GM21360 (cell line): ENCODE results near the gene SAG.

Source experiments
- ATAC-seq: cut with Tn5 transposase; IDR thresholded peaks from one replicate; pipeline ENCODE4 v1.9.1; 2021; ENCODE audit warnings: mild to moderate bottlenecking, moderate library complexity; ENCODE audit not compliant: unreplicated experiment

Gene SAG

DNA sequence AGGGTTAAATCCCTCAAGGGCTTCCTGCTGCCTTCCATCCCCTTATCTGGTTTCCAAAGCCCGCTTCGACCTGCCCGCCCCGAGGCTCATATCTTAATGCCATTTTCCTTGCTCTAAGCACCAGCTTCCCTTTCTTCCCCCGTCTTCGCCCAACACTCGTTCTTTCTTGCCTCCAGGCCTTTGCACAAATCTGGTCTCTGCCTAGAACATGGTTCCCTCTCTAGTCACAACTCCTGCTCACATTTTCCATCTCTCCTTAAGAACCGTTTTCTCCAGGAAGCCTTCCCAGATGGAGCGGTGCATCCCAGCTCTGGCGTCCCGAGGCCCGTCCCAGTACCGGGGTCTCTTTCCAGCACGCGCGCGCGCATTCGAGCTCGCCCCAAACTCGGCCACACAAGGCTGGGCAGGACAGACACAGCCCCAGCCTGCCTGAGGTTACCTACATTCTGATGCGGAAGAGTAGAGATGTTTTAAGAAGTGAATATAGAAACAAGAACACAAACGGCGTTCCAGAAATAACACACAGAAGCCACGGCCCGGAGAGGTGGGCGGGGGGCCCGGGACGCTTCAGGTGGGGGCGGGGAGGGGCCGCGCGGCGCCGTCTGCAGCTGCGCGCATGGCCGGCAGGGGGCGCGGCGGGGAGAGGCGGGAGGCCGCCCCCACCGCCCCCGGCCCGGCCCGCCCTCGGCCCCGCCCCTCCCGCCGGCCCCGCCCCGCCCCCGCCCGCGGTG is 46.3 kb downstream of the SAG start, which contains the start of gene DGKD:
Gene DGKD, plus strand, starts transcription at position 726 of the 731 bp plus-strand sequence. CDS start 25 bp downstream, outside the sequence.
- peak; percentile 46 for ATAC-seq

- peak; percentile 29 for ATAC-seq
These were observed 46.9 kb downstream of the SAG start for GRCh38 chr2:233354500-233354924.

DNA sequence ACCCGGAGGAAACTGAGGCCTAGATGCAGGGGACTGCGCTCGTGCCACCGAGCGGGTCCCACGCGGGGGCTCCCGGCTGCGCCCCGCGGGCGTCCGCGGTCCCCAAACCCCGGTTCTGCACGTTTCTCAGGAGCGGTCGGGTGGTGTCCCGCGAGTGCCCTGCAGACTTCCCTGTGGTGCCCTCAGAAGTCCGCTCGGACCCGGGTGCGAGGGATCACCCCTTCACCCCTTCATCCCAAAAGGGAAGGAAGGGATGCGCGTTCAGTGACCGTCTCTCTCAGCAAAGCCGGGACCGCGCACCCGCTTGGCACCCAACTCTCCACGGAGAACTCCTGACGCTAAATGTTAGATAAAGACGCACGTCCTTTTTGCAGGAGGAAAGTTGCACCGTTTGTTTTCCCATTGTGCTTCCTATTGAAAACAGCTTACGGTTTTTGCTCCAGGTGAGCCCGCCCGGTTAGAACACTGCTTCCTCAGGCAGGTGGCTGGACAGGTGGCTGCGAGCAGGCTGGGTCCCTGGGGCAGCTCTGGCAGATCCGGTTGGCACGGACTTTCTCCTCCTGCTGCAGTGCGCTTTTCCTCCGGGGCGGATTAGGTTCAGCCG is 47.5 kb downstream of the SAG start:
- ATAC-seq = no peak

DNA sequence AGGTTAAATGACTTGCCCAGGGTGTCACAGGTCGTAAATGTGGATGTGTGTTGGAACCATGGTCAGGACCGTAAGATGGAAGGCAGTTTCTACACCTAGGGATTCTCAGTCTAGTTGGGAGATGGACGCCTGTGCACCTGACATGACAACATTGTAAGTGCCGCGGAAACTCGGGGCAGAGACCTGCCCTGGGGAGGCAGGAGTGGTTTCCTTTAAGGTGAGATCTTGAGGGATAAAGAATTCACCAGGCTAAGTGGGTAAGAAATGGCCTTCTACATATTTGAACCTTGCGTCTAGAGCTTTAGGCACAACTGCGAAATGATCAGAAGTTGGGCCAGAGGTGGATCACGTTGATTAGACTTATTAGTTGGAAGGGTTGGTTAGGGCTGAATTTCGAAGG is 48.3 kb downstream of the SAG start:
- ATAC-seq = no peak

GRCh38 chr2:233356546-233357308 is 49.1 kb downstream of the SAG start:
- no peak for ATAC-seq

- no peak for ATAC-seq
These were observed 50.7 kb downstream of the SAG start for GRCh38 chr2:233358335-233358734.

DNA sequence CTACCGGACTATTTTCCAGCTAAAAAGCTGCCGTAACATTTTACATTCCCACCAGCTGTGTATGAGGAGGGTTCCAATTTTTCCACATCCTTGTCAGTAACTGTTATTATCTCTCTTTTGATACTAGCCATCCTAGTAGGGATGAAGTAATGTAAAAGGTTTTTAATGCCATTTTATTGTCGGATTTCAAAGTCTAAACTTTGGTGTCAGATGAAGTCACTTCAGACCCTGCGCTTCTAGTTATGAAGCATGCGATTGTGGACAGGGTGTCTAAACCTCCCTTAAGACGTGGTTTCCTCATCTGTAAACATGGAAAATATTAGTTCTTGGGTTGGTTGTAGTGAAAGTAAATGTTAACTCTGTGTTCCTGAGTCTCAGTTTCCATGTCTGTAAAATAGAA is 51.3 kb downstream of the SAG start:
- no peak for ATAC-seq

DNA sequence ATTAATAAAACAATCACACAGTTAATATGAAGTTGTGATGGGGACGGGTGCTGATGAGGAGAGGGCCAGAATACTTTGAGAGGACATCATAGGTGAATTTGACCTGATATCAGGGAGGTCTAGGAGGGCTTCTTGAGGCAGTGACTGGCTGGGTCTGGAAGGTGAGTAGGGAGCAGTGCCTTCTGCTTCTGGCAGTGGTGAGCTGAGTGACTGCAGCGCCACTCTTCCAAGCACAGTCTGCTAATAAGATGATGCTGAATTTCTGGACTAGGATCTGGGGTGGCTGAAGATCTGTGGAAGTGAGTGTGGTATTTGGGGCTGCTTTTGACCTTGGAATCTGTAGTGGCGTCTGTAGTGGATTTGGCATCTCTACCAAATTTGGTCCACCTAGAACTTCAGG is 52.2 kb downstream of the SAG start:
- ATAC-seq = no peak

DNA sequence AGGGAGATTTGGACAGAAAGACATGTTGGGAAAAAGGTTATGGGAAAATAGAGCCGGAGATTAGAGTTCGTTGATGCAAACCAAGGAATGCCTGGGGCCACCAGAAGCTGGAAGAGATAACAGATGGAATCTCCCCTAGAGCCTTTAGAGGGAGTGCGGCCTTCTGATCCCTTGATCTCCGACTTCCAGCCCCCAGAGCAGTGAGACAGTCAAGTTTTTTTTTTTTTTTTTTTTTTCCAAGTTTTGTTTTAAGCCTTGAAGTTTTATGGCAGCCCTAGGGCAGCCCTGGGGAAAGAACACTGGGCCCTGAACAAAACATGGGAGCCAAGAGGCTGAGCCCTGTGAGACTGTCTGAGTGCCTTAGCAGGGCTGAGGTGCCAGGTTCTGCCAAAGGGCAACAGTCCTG is 53.2 kb downstream of the SAG start:
- no peak for ATAC-seq

GRCh38 chr2:233361297-233361696 is 53.7 kb downstream of the SAG start:
- no peak for ATAC-seq

GRCh38 chr2:233362742-233363141 is 55.1 kb downstream of the SAG start:
- no peak for ATAC-seq

DNA sequence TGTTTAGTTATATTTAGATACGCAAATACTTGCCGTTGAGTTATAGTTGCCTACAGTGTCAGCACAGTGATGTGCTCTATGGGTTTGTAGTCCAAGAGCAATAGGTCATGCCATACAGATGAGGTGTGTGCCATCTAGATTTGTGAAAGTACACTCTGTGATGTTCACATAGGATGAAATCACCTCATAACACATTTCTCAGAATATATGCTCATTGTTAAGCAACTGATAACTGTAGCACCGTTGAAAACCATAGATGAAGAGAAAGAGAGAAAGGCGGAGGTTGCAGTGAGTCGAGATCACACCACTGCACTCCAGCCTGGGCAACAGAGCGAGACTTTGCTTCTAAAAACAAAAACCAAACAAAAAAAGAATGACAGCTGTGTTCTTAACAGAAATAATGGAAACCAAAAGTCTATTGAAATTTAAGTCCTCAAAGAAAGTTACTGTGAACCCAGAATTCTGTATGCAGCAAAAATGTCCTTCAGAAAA is 56.2 kb downstream of the SAG start:
- ATAC-seq = peak; percentile 63

GRCh38 chr2:233365861-233366520 is 58.4 kb downstream of the SAG start:
- ATAC-seq = no peak

DNA sequence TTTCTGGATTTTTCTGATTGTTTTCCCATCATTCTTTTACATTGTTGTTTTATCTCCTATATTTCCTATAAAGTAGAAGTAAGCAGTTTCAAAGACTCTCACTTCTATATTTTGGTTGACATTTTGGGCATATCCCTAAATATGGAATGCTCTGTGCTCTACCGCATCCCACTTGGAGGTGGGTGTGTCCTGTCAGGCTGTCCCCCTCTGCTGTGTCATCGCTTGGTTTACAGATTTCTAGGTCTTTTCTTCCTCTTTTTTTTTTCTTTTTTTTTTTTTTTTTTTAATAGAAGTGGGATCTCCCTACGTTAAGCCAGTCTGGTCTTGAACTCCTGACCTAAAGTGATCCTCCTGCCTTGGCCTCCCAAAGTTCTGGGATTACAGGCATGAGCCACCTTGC is 60.0 kb downstream of the SAG start:
- ATAC-seq = no peak

DNA sequence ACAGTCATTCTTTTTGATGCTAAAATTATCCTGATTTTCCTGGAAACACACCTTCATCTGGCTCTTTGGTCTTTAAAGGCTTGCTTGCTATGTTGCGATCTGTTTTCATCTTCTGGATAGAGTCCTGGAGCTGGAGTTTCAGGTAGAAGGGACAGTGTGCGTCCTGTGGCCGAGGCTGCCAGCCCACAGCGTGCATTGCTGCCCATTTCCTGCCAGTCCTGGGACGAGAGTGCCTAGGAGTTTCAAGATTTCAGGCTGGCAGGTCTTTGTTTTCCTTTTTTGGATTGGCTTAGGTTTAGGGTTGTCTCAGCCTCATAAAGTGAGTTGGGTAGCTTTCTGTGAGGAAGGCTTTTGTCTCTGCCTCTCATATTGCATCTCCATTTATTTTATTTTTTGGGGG is 61.1 kb downstream of the SAG start:
- ATAC-seq = no peak

DNA sequence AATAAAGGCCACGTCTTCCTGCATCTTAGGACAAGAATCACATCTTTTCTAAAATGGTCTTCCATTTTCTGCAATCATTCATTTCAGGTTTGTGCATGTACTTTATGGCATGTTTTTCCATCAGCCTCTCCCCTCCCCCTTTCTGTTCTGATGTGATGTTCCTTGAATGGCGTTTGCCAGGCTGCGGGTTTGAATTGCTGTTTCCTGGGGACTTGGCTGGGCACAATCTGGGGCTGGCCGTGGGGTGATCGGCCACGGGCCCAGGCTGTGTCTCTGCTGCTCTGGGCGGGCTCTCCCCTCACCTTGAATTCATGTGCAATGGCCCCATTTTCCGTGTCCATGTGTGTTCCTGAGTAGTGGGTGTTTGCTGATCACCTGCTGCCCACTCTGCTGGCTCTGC is 61.8 kb downstream of the SAG start:
- ATAC-seq = no peak

DNA sequence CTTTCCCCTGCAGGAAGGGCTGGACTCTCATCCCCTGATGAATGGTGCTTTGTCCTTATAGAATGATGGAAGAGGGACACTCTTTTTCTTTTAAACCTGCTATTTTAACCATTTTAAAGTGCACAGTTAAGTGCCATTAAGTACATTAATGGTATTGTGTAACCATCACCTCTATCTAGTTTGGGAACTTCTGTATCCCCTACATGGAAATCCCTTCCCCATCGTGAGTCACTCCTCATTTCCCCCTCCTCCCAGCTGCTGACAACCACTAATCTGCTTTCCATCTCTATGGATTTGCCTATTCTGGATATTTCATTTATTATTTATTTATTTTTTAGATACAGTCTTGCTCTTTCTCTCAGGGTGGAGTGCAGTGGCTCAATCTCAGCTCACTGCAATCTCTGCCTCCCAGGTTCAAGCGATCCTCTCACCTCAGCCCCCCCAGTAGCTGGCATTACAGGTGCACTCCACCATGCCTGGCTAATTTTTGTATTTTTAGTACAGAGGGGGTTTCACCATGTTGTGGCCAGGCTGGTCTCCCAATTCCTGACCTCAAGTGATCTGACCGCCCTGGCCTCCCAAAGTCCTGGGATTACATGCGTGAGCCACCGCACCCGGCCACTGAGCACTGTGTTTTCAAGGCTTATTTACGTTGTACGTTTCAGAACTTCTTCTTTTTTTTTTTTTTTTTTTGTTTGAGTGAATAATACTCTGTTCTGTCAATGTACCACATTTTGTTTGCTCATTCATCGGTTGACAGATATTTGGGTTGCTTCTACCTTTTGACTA is 62.5 kb downstream of the SAG start:
- no peak for ATAC-seq

DNA sequence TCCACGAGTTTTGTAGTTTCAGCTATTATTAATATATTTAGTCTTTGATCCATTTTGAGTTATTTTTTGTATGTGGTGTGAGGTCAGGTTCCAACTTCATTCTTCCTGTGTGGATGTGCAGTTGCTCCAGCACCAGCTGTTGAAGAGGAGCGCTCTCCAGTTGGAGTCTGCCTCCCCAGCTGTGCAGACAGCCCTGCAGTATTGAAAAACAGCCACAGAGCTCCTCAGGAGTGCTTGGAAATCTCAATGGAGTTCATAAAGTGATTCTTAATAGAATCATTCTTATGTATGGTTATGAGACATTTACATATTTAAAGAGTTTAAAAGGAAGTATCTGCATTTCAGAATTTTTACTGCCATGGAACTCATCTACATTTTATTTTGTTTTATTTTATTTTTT is 64.0 kb downstream of the SAG start:
- no peak for ATAC-seq

GRCh38 chr2:233372855-233373254 is 65.2 kb downstream of the SAG start:
- no peak for ATAC-seq

DNA sequence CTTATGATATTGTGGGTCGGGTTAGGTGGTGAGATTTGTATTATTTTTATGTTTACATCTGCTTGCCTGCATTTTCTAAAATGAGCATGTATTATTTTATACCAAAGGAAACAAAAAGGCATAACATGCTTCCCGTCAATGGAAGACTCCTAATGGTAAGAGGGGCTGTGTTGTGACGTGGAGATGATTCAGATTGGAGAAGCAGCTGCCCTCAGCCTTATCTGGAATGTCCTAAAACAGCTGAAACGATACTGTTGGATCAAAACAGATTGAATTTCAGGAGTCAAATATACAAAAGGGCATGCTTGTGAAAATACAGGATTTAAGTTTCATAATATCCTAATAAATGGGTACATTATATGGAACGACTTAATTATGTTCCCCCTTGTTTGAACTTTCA is 65.7 kb downstream of the SAG start:
- ATAC-seq = no peak
